ENCODE measurements around the gene TTC7B. TPM values are rescaled to one million over a fixed set of nuclear protein-coding genes. Genes with fewer than 3 reads are reported as not detected.

TTC7B gene
- total and polyA plus RNA-seq, 2 donors (not counting 1 experiment from before 2014, with no cell fraction given) = 0.36 to 3.2 TPM

DNA sequence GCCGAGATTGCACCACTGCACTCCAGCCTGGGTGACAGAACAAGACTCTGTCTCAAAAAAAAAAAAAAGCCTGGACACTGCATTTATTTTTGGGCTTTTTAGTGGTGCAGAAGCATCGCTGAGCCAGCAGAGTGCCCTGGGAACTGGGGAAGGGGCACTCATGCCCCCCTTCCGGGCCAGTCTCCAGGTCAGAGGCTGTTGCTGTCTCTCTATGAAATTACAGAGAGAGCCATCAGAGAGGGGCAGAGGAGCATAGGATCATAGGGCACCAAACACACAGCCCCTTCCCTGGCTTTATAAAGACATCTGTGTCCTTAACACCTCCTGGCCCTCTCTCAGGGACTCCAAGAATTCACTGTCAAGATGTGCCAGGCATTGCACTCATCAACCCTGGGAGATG, 223.6 kb downstream of the TTC7B start:
- Mint-ChIP-seq H3K4me1 (no peaks in the 10 kb centered on the region), H3K27ac (no peak overlapping the region), H3K9me3 (ENCODE audit: insufficient read depth) (no peaks in the 10 kb centered on the region), H3K4me3 (no peak overlapping the region), H3K27me3 (no peaks in the 10 kb centered on the region)
- intact Hi-C loops (cut with micrococcal nuclease) = no loop called here
- no peak for ATAC-seq (ENCODE audit: low read depth)
- H3K4me3 ChIP-seq (ENCODE audit: control extremely low read depth in 1 of 5, extremely low read depth in 1 of 5, insufficient read depth in 1 of 5, low read depth in 2 of 5, low read length in 4 of 5) = no peak overlapping the region
- POLR2A ChIA-PET = no interaction called here
- no peak overlapping the region for H3K9ac ChIP-seq (ENCODE audit: low read length)
- no peak overlapping the region for H2AFZ ChIP-seq (ENCODE audit: insufficient read depth, low read depth, low read length, poor library complexity, severe bottlenecking)
- WGBS (ENCODE audit: insufficient coverage) = 94% methylated on average over 3 of the region's 3 CpGs
- no peaks in the 10 kb centered on the region for H3K27me3 ChIP-seq (replicated peaks in 1 of 4; ENCODE audit: control extremely low read depth in 1 of 4, control insufficient read depth in 3 of 4, insufficient read depth in 4 of 4, low read length in 3 of 4)
- CTCF ChIA-PET = no interaction called here
- TF ChIP-seq CTCF (IDR thresholded peaks at IDR 0.05) = no peak
- no peak for TF ChIP-seq EZH2 (IDR thresholded peaks at IDR 0.05; ENCODE audit: borderline replicate concordance, insufficient read depth, low read depth, low read length, poor library complexity, severe bottlenecking)
- H3K79me2 ChIP-seq (ENCODE audit: control insufficient read depth, insufficient read depth, low read length) = no peaks in the 10 kb centered on the region
- no peak for DNase-seq
- no peaks in the 10 kb centered on the region for H4K20me1 ChIP-seq (ENCODE audit: control insufficient read depth, insufficient read depth, low read length, poor library complexity, severe bottlenecking)
- no peaks in the 10 kb centered on the region for H3K4me1 ChIP-seq (ENCODE audit: control insufficient read depth in 2 of 2, insufficient read depth in 2 of 2, low read length in 2 of 2)
- no peaks in the 10 kb centered on the region for H3K36me3 ChIP-seq (replicated peaks in 1 of 2; ENCODE audit: control extremely low read depth in 1 of 2, control insufficient read depth in 1 of 2, extremely low read depth in 1 of 2, insufficient read depth in 2 of 2, low read length in 1 of 2)
- no peaks in the 10 kb centered on the region for H3K9me3 ChIP-seq (ENCODE audit: control extremely low read depth in 1 of 3, control insufficient read depth in 2 of 3, insufficient read depth in 1 of 3, low read length in 2 of 3)
- no peak overlapping the region for H3K4me2 ChIP-seq (replicated peaks; ENCODE audit: low read depth, low read length, poor library complexity, severe bottlenecking)
- no peak overlapping the region for H3K27ac ChIP-seq (ENCODE audit: low read length in 2 of 2)

- Histone ChIP-seq H3K79me2 (ENCODE audit: control insufficient read depth, insufficient read depth, low read length) (no peaks in the 10 kb centered on the region), H3K27ac (ENCODE audit: low read length in 2 of 2) (no peak overlapping the region), H3K9me3 (ENCODE audit: control extremely low read depth in 1 of 3, control insufficient read depth in 2 of 3, insufficient read depth in 1 of 3, low read length in 2 of 3) (no peaks in the 10 kb centered on the region), H4K20me1 (ENCODE audit: control insufficient read depth, insufficient read depth, low read length, poor library complexity, severe bottlenecking) (no peaks in the 10 kb centered on the region), H3K4me2 (replicated peaks; ENCODE audit: low read depth, low read length, poor library complexity, severe bottlenecking) (no peak overlapping the region), H3K27me3 (replicated peaks in 1 of 4; ENCODE audit: control extremely low read depth in 1 of 4, control insufficient read depth in 3 of 4, insufficient read depth in 4 of 4, low read length in 3 of 4) (no peaks in the 10 kb centered on the region), H3K36me3 (replicated peaks in 1 of 2; ENCODE audit: control extremely low read depth in 1 of 2, control insufficient read depth in 1 of 2, extremely low read depth in 1 of 2, insufficient read depth in 2 of 2, low read length in 1 of 2) (no peaks in the 10 kb centered on the region), H3K4me1 (ENCODE audit: control insufficient read depth in 2 of 2, insufficient read depth in 2 of 2, low read length in 2 of 2) (no peaks in the 10 kb centered on the region), H2AFZ (ENCODE audit: insufficient read depth, low read depth, low read length, poor library complexity, severe bottlenecking) (no peak overlapping the region), H3K4me3 (ENCODE audit: control extremely low read depth in 1 of 5, extremely low read depth in 1 of 5, insufficient read depth in 1 of 5, low read depth in 2 of 5, low read length in 4 of 5) (no peak overlapping the region), H3K9ac (ENCODE audit: low read length) (no peak overlapping the region)
- TF ChIP-seq CTCF (IDR thresholded peaks at IDR 0.05) (no peak), EZH2 (IDR thresholded peaks at IDR 0.05; ENCODE audit: borderline replicate concordance, insufficient read depth, low read depth, low read length, poor library complexity, severe bottlenecking) (no peak)
- H3K27me3 Mint-ChIP-seq = no peaks in the 10 kb centered on the region
- H3K9me3 Mint-ChIP-seq (ENCODE audit: insufficient read depth) = no peaks in the 10 kb centered on the region
- ChIA-PET CTCF (no interaction called here), POLR2A (no interaction called here)
- WGBS (ENCODE audit: insufficient coverage) = 92% methylated on average over 9 of the region's 10 CpGs
- H3K27ac Mint-ChIP-seq = no peak overlapping the region
- no peak for ATAC-seq (ENCODE audit: low read depth)
- H3K4me1 Mint-ChIP-seq = no peaks in the 10 kb centered on the region
- H3K4me3 Mint-ChIP-seq = no peak overlapping the region
- intact Hi-C loops (cut with micrococcal nuclease) = no loop called here
- no peak for DNase-seq
Measured at GRCh38 chr14:90587918-90588317, 228.3 kb downstream of the TTC7B start.
